HUES48 (cell line): ENCODE results near the gene SHH.

ENCODE experiments used
- H3K27ac ChIP-seq: one replicate; pipeline ENCODE4 v1.7.0; 2013; ENCODE audit warnings: low read depth, low read length, inconsistent platforms
- H3K27me3 ChIP-seq: 2 replicates; pipeline ENCODE4 v1.6.1; 2013; ENCODE audit warnings: mild to moderate bottlenecking, low read length; ENCODE audit not compliant: control insufficient read depth, insufficient read depth
- H3K36me3 ChIP-seq: 2 replicates; pipeline ENCODE4 v1.6.1; 2013; ENCODE audit warnings: low read length; ENCODE audit not compliant: control insufficient read depth, insufficient read depth
- H3K4me1 ChIP-seq: 2 replicates; pipeline ENCODE4 v1.6.1; 2013; ENCODE audit warnings: mild to moderate bottlenecking, low read length; ENCODE audit not compliant: control insufficient read depth, insufficient read depth
- H3K4me3 ChIP-seq: 2 replicates; pipeline ENCODE4 v1.5.1; 2013; ENCODE audit warnings: mild to moderate bottlenecking, low read depth, low read length
- H3K9ac ChIP-seq: 2 replicates; pipeline ENCODE4 v1.6.1; 2013; ENCODE audit warnings: mild to moderate bottlenecking, low read depth, low read length, moderate library complexity
- H3K9me3 ChIP-seq: 2 replicates; pipeline ENCODE4 v1.6.1; 2013; ENCODE audit warnings: low read length; ENCODE audit not compliant: control insufficient read depth, insufficient read depth

The SHH gene

GRCh38 chr7:155787171-155787851, 25.0 kb downstream of the SHH start:
- H3K27me3 ChIP-seq, result peaks cover 24% of the 10 kb centered on the region
- peak overlapping the region; percentile 61 for H3K4me3 ChIP-seq
- no peak overlapping the region for H3K9ac ChIP-seq
- no peaks in the 10 kb centered on the region for H3K36me3 ChIP-seq
- H3K27ac ChIP-seq, result no peak overlapping the region
- no peaks in the 10 kb centered on the region for H3K9me3 ChIP-seq
- H3K4me1 ChIP-seq, result no peaks in the 10 kb centered on the region

- Histone ChIP-seq H3K27ac (no peak overlapping the region), H3K9ac (no peak overlapping the region), H3K4me3 (no peak overlapping the region; the same call in 1 of the 2 replicates), H3K27me3 (peaks cover 24% of the 10 kb centered on the region), H3K36me3 (no peaks in the 10 kb centered on the region), H3K9me3 (no peaks in the 10 kb centered on the region), H3K4me1 (no peaks in the 10 kb centered on the region)
These were observed 25.8 kb downstream of the SHH start for GRCh38 chr7:155786491-155786890.

- Histone ChIP-seq H3K27ac (no peak overlapping the region), H3K27me3 (peaks cover 24% of the 10 kb centered on the region), H3K36me3 (peaks cover 7% of the 10 kb centered on the region; the same call in 1 of the 2 replicates), H3K4me3 (no peak overlapping the region), H3K9ac (no peak overlapping the region), H3K4me1 (no peaks in the 10 kb centered on the region), H3K9me3 (no peaks in the 10 kb centered on the region)
These were observed 26.7 kb downstream of the SHH start for GRCh38 chr7:155785536-155785935.

- no peak overlapping the region for H3K9ac ChIP-seq
- H3K4me1 ChIP-seq, result no peaks in the 10 kb centered on the region
- no peaks in the 10 kb centered on the region for H3K9me3 ChIP-seq
- no peak overlapping the region for H3K4me3 ChIP-seq
- no peak overlapping the region for H3K27ac ChIP-seq
- H3K36me3 ChIP-seq, result peaks cover 18% of the 10 kb centered on the region
- H3K27me3 ChIP-seq, result peaks cover 19% of the 10 kb centered on the region
These were observed 29.8 kb downstream of the SHH start for GRCh38 chr7:155782466-155782865.

- Histone ChIP-seq H3K27ac (no peak overlapping the region), H3K4me1 (no peaks in the 10 kb centered on the region), H3K9me3 (no peaks in the 10 kb centered on the region), H3K9ac (no peak overlapping the region), H3K4me3 (no peak overlapping the region), H3K27me3 (peaks cover 9% of the 10 kb centered on the region), H3K36me3 (peaks cover 27% of the 10 kb centered on the region)
These were observed 30.8 kb downstream of the SHH start for GRCh38 chr7:155781433-155781832.

GRCh38 chr7:155780884-155781283, 31.4 kb downstream of the SHH start:
- no peak overlapping the region for H3K9ac ChIP-seq
- no peak overlapping the region for H3K27ac ChIP-seq
- H3K4me1 ChIP-seq, result no peaks in the 10 kb centered on the region
- peaks cover 4% of the 10 kb centered on the region; the same call in 1 of the 2 replicates for H3K27me3 ChIP-seq
- H3K9me3 ChIP-seq, result no peaks in the 10 kb centered on the region
- H3K36me3 ChIP-seq, result peaks cover 33% of the 10 kb centered on the region
- H3K4me3 ChIP-seq, result no peak overlapping the region

GRCh38 chr7:155778349-155778748, 33.9 kb downstream of the SHH start:
- Histone ChIP-seq H3K36me3 (peaks cover 51% of the 10 kb centered on the region), H3K4me3 (no peak overlapping the region), H3K27ac (no peak overlapping the region), H3K27me3 (no peaks in the 10 kb centered on the region), H3K9me3 (no peaks in the 10 kb centered on the region), H3K4me1 (no peaks in the 10 kb centered on the region), H3K9ac (no peak overlapping the region)

- no peaks in the 10 kb centered on the region for H3K27me3 ChIP-seq
- H3K4me3 ChIP-seq, result no peak overlapping the region
- H3K27ac ChIP-seq, result no peak overlapping the region
- peaks cover 62% of the 10 kb centered on the region for H3K36me3 ChIP-seq
- H3K4me1 ChIP-seq, result no peaks in the 10 kb centered on the region
- no peaks in the 10 kb centered on the region for H3K9me3 ChIP-seq
- no peak overlapping the region for H3K9ac ChIP-seq
These were observed 35.7 kb downstream of the SHH start for GRCh38 chr7:155776606-155777005.

GRCh38 chr7:155775691-155776090, 36.6 kb downstream of the SHH start:
- peaks cover 64% of the 10 kb centered on the region for H3K36me3 ChIP-seq
- no peak overlapping the region for H3K27ac ChIP-seq
- H3K9ac ChIP-seq, result no peak overlapping the region
- no peak overlapping the region for H3K4me3 ChIP-seq
- H3K9me3 ChIP-seq, result no peaks in the 10 kb centered on the region
- no peaks in the 10 kb centered on the region for H3K27me3 ChIP-seq
- no peaks in the 10 kb centered on the region for H3K4me1 ChIP-seq

GRCh38 chr7:155774947-155775346, 37.3 kb downstream of the SHH start:
- Histone ChIP-seq H3K4me3 (no peak overlapping the region), H3K9ac (no peak overlapping the region), H3K4me1 (no peaks in the 10 kb centered on the region), H3K27ac (no peak overlapping the region), H3K36me3 (peaks cover 64% of the 10 kb centered on the region), H3K9me3 (no peaks in the 10 kb centered on the region), H3K27me3 (no peaks in the 10 kb centered on the region)

- Histone ChIP-seq H3K27me3 (no peaks in the 10 kb centered on the region), H3K4me1 (no peaks in the 10 kb centered on the region), H3K36me3 (peaks cover 75% of the 10 kb centered on the region)
These were observed 38.7 kb downstream of the SHH start for GRCh38 chr7:155773531-155773930.

More at GRCh38 chr7:155773531-155773930, 38.7 kb downstream of the SHH start:
- no peak overlapping the region for H3K4me3 ChIP-seq
- H3K27ac ChIP-seq, result no peak overlapping the region
- no peak overlapping the region for H3K9ac ChIP-seq
- H3K9me3 ChIP-seq, result no peaks in the 10 kb centered on the region
